GM12878 (cell line): ENCODE data around the gene PPP2R5D.
"Not testable (repeated sequence)": the region's sequence is repeated elsewhere in the genome, so short reads cannot be mapped to it uniquely, and the experiment has no call there.

Experiments used
- CREB1 ChIP-seq: IDR thresholded peaks from 2 replicates; pipeline ENCODE4 v1.6.1; 2012; ENCODE audit warnings: low read depth, mild to moderate bottlenecking, inconsistent platforms
- EGR1 ChIP-seq, 2 experiments: IDR thresholded peaks; 1 replicate in 1 of 2; 2 replicates in 1 of 2; pipeline ENCODE4 v1.6.1; 2011 to 2012; ENCODE audit warnings: low read depth in 2 of 2, low read length in 2 of 2, borderline replicate concordance in 1 of 2, mild to moderate bottlenecking in 1 of 2, moderate library complexity in 1 of 2
- EP300 ChIP-seq, 2 experiments: fragments of 150-350 bp in 1 of 2; IDR thresholded peaks; 2 replicates each; pipeline ENCODE4 v1.6.1; 2011 to 2012; ENCODE audit warnings: low read depth in 2 of 2, low read length in 2 of 2, borderline replicate concordance in 1 of 2, improper control_type of control experiment in 1 of 2, inconsistent platforms in 1 of 2; ENCODE audit not compliant: control insufficient read depth in 1 of 2
- HDAC6 ChIP-seq: fragments of 200-600 bp; sonication (generic); IDR thresholded peaks from one replicate; pipeline ENCODE4 v1.8.0; 2017; ENCODE audit warnings: antibody characterized with exemption; ENCODE audit not compliant: unreplicated experiment
- JUNB ChIP-seq: IDR thresholded peaks from 2 replicates; pipeline ENCODE4 v1.6.1; 2016; ENCODE audit warnings: antibody characterized with exemption, mild to moderate bottlenecking
- NFYB ChIP-seq: IDR thresholded peaks from 2 replicates; pipeline ENCODE4 v1.6.1; 2011; ENCODE audit warnings: low read depth, mild to moderate bottlenecking, low read length, improper control_type of control experiment, moderate library complexity; ENCODE audit not compliant: insufficient read depth
- POLR2A ChIP-seq: IDR thresholded peaks from 2 replicates; pipeline ENCODE4 v1.6.1; 2011; ENCODE audit warnings: low read depth, mild to moderate bottlenecking, low read length
- POLR2AphosphoS2 ChIP-seq: IDR thresholded peaks from 2 replicates; pipeline ENCODE4 v1.6.1; 2011; ENCODE audit warnings: low read depth, mild to moderate bottlenecking, low read length, improper control_type of control experiment, moderate library complexity
- POLR2AphosphoS5 ChIP-seq: IDR thresholded peaks from 2 replicates; pipeline ENCODE4 v1.6.1; 2011; ENCODE audit warnings: mild to moderate bottlenecking, low read length, inconsistent platforms
- TF ChIP-seq, protein P1 (sequence below), 3 experiments: IDR thresholded peaks in 2 of 3; conservative IDR thresholded peaks in 1 of 3; 2 replicates each; pipeline ENCODE4 v1.5.1; 2011; ENCODE audit warnings: low read depth in 3 of 3, low read length in 3 of 3, mild to moderate bottlenecking in 3 of 3, control low read depth in 2 of 3, moderate library complexity in 2 of 3, inconsistent platforms in 1 of 3, mixed read lengths in 1 of 3; ENCODE audit not compliant: control insufficient read depth in 2 of 3, insufficient read depth in 1 of 3; ENCODE audit errors: extremely low read depth in 1 of 3
- TF ChIP-seq, protein P2 (sequence below): IDR thresholded peaks from 2 replicates; pipeline ENCODE4 v1.6.1; 2011; ENCODE audit warnings: mild to moderate bottlenecking, low read depth, low read length, moderate library complexity; ENCODE audit not compliant: insufficient replicate concordance

DNA sequence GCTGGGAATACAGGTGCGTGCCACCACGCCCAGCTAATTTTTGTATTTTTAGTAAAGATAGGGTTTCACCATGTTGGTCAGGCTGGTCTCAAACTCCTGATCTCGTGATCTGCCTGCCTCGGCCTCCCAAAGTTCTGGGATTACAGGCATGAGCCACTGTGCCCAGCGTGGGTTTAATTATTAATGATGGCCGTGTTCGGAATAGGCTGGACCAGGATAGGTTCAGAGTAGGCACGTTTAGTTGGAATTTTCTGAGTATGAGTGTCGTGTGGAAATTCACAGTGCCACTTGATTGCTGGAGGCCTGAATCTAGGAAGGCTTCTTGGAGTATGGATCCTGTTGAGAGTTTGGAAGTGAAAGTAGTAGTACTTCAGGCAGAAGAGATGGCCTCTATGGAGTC, 13.8 kb downstream of the PPP2R5D start:
- TF ChIP-seq POLR2AphosphoS5; NFYB; POLR2A; EGR1 (IDR thresholded peaks at IDR 0.05; ENCODE audit: borderline replicate concordance in 1 of 2, low read depth in 2 of 2, low read length in 2 of 2); POLR2AphosphoS2; EP300 (IDR thresholded peaks at IDR 0.05; ENCODE audit: borderline replicate concordance in 1 of 2, control insufficient read depth in 1 of 2, low read depth in 2 of 2, low read length in 2 of 2); CREB1; JUNB; HDAC6: not testable (repeated sequence)
- TF ChIP-seq, protein P1, sequence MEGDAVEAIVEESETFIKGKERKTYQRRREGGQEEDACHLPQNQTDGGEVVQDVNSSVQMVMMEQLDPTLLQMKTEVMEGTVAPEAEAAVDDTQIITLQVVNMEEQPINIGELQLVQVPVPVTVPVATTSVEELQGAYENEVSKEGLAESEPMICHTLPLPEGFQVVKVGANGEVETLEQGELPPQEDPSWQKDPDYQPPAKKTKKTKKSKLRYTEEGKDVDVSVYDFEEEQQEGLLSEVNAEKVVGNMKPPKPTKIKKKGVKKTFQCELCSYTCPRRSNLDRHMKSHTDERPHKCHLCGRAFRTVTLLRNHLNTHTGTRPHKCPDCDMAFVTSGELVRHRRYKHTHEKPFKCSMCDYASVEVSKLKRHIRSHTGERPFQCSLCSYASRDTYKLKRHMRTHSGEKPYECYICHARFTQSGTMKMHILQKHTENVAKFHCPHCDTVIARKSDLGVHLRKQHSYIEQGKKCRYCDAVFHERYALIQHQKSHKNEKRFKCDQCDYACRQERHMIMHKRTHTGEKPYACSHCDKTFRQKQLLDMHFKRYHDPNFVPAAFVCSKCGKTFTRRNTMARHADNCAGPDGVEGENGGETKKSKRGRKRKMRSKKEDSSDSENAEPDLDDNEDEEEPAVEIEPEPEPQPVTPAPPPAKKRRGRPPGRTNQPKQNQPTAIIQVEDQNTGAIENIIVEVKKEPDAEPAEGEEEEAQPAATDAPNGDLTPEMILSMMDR (IDR thresholded peaks at IDR 0.05 in 2 of 3, conservative IDR thresholded peaks at IDR 0.05 in 1 of 3; ENCODE audit: control insufficient read depth in 2 of 3, extremely low read depth in 1 of 3, insufficient read depth in 1 of 3, low read depth in 3 of 3, low read length in 3 of 3) = not testable (repeated sequence)
- TF ChIP-seq, protein P2, sequence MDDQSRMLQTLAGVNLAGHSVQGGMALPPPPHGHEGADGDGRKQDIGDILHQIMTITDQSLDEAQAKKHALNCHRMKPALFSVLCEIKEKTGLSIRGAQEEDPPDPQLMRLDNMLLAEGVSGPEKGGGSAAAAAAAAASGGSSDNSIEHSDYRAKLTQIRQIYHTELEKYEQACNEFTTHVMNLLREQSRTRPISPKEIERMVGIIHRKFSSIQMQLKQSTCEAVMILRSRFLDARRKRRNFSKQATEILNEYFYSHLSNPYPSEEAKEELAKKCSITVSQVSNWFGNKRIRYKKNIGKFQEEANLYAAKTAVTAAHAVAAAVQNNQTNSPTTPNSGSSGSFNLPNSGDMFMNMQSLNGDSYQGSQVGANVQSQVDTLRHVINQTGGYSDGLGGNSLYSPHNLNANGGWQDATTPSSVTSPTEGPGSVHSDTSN = not testable (repeated sequence)
